Loucy (cell line): ENCODE measurements around the gene SLC24A1.

Experiments used
- H2AFZ ChIP-seq: fragments of 200-600 bp; sonication (generic); 2 replicates; pipeline ENCODE4 v1.6.0; 2016; ENCODE audit warnings: antibody characterized with exemption, mild to moderate bottlenecking, low read length, moderate library complexity
- H3F3A ChIP-seq: fragments of 200-600 bp; 2 replicates; pipeline ENCODE4 v1.6.0; 2016; ENCODE audit warnings: antibody characterized with exemption, low read depth, mild to moderate bottlenecking
- H3K27me3 ChIP-seq: fragments of 200-600 bp; sonication (generic); 2 replicates; pipeline ENCODE4 v1.6.1; 2014; ENCODE audit warnings: low read length, mild to moderate bottlenecking; ENCODE audit not compliant: insufficient read depth, poor library complexity, severe bottlenecking
- H3K36me3 ChIP-seq: fragments of 200-600 bp; sonication (generic); 2 replicates; pipeline ENCODE4 v1.6.1; 2016; ENCODE audit warnings: low read length; ENCODE audit not compliant: insufficient read depth
- H3K4me1 ChIP-seq: fragments of 200-600 bp; sonication (generic); 2 replicates; pipeline ENCODE4 v1.5.1; 2014; ENCODE audit warnings: low read length, mild to moderate bottlenecking; ENCODE audit not compliant: insufficient read depth, poor library complexity, severe bottlenecking
- H3K4me2 ChIP-seq: fragments of 200-600 bp; sonication (generic); 2 replicates; pipeline ENCODE4 v1.6.0; 2014; ENCODE audit warnings: antibody characterized with exemption, low read length, low read depth, mild to moderate bottlenecking; ENCODE audit not compliant: poor library complexity, severe bottlenecking
- H3K4me3 ChIP-seq: fragments of 200-600 bp; sonication (generic); 2 replicates; pipeline ENCODE4 v1.5.1; 2014; ENCODE audit warnings: low read length, mild to moderate bottlenecking, mixed read lengths; ENCODE audit not compliant: poor library complexity, severe bottlenecking
- H3K79me2 ChIP-seq: fragments of 200-600 bp; sonication (generic); 2 replicates; pipeline ENCODE4 v1.6.1; 2014; ENCODE audit warnings: low read length; ENCODE audit not compliant: insufficient read depth
- H3K9ac ChIP-seq: fragments of 200-600 bp; sonication (generic); 2 replicates; pipeline ENCODE4 v1.6.0; 2014; ENCODE audit warnings: mild to moderate bottlenecking, low read depth, low read length, moderate library complexity; ENCODE audit not compliant: poor library complexity, severe bottlenecking
- H3K9me2 ChIP-seq: fragments of 200-600 bp; sonication (generic); replicated peaks from 2 replicates; pipeline ENCODE4 v1.6.1; 2016; ENCODE audit warnings: low read depth, low read length, mixed read lengths
- H3K9me3 ChIP-seq: fragments of 200-600 bp; sonication (generic); 2 replicates; pipeline ENCODE4 v1.6.1; 2014; ENCODE audit warnings: mild to moderate bottlenecking, antibody characterized with exemption, low read length, low read depth; ENCODE audit not compliant: insufficient read depth
- H4K20me1 ChIP-seq: fragments of 200-600 bp; sonication (generic); 2 replicates; pipeline ENCODE4 v1.6.0; 2014; ENCODE audit warnings: antibody characterized with exemption, low read length, mild to moderate bottlenecking; ENCODE audit not compliant: insufficient read depth, poor library complexity, severe bottlenecking
- CTCF ChIP-seq: fragments of 200-600 bp; sonication (generic); conservative IDR thresholded peaks from 2 replicates; pipeline ENCODE4 v1.5.1; 2014; ENCODE audit warnings: mild to moderate bottlenecking, antibody characterized with exemption, low read length
- EZH2phosphoT487 ChIP-seq: fragments of 200-600 bp; IDR thresholded peaks from 2 replicates; pipeline ENCODE4 v1.6.1; 2018; ENCODE audit warnings: antibody characterized with exemption, mild to moderate bottlenecking, moderate library complexity, borderline replicate concordance

SLC24A1 gene

GRCh38 chr15:65655026-65655425, 33.3 kb downstream of the SLC24A1 start:
- Histone ChIP-seq H3K4me2 (no peak overlapping the region), H3K79me2 (no peaks in the 10 kb centered on the region), H3K9me3 (no peaks in the 10 kb centered on the region), H3K9me2 (no peaks in the 10 kb centered on the region), H3F3A (no peaks in the 10 kb centered on the region), H3K27me3 (no peaks in the 10 kb centered on the region), H3K4me1 (no peaks in the 10 kb centered on the region), H3K9ac (no peak overlapping the region), H3K4me3 (no peak overlapping the region), H2AFZ (no peak overlapping the region), H3K36me3 (peaks cover 3% of the 10 kb centered on the region; the same call in 1 of the 2 replicates), H4K20me1 (no peaks in the 10 kb centered on the region)
- no peak for TF ChIP-seq CTCF
- TF ChIP-seq EZH2phosphoT487: no peak

GRCh38 chr15:65655457-65655856, 33.7 kb downstream of the SLC24A1 start:
- Histone ChIP-seq H3K9me2 (no peaks in the 10 kb centered on the region), H3K79me2 (no peaks in the 10 kb centered on the region), H3K4me2 (no peak overlapping the region), H2AFZ (no peak overlapping the region), H3K27me3 (no peaks in the 10 kb centered on the region), H3K36me3 (peaks cover 3% of the 10 kb centered on the region; the same call in 1 of the 2 replicates), H3K4me1 (no peaks in the 10 kb centered on the region), H3K9ac (no peak overlapping the region), H3K4me3 (no peak overlapping the region), H4K20me1 (no peaks in the 10 kb centered on the region), H3F3A (no peaks in the 10 kb centered on the region), H3K9me3 (no peaks in the 10 kb centered on the region)
- TF ChIP-seq CTCF: no peak
- TF ChIP-seq EZH2phosphoT487: no peak

- no peak overlapping the region for H3K4me2 ChIP-seq
- no peaks in the 10 kb centered on the region for H3K79me2 ChIP-seq
- TF ChIP-seq CTCF (no peak), EZH2phosphoT487 (no peak)
- no peak overlapping the region for H3K9ac ChIP-seq
- H3K9me3 ChIP-seq: no peaks in the 10 kb centered on the region
- no peaks in the 10 kb centered on the region for H3K27me3 ChIP-seq
- H3K4me3 ChIP-seq: no peak overlapping the region
- no peaks in the 10 kb centered on the region for H3F3A ChIP-seq
- no peaks in the 10 kb centered on the region for H4K20me1 ChIP-seq
- H2AFZ ChIP-seq: no peak overlapping the region
- H3K9me2 ChIP-seq: no peaks in the 10 kb centered on the region
- no peaks in the 10 kb centered on the region for H3K4me1 ChIP-seq
- H3K36me3 ChIP-seq: 0 out of 2 replicates have a peak, but pooled peaks cover 3% of the 10 kb centered on the region
These were observed 37.8 kb downstream of the SLC24A1 start for GRCh38 chr15:65659502-65660052.
